K562 (cell line): ENCODE data around the gene CEP68. TPM values are rescaled to one million over a fixed set of nuclear protein-coding genes. Genes with fewer than 3 reads are reported as not detected.

Experiments
- CCNT2 ChIP-seq: IDR thresholded peaks from 2 replicates; pipeline ENCODE4 v1.6.1; 2011; ENCODE audit warnings: borderline replicate concordance, low read depth, mild to moderate bottlenecking, moderate library complexity, mixed read lengths, low read length; ENCODE audit not compliant: insufficient read length; ENCODE audit errors: extremely low read depth
- E2F1 ChIP-seq: sonication (generic); formaldehyde crosslinking; IDR thresholded peaks from 2 replicates; pipeline ENCODE4 v1.8.1; 2023; ENCODE audit warnings: mild to moderate bottlenecking, missing genetic modification reagents, moderate library complexity
- MLLT1 ChIP-seq, 2 experiments: fragments of 450-650 bp; IDR thresholded peaks; 2 replicates each; pipeline ENCODE4 v1.6.1; 2016
- POLR2AphosphoS2 ChIP-seq: IDR thresholded peaks from 2 replicates; pipeline ENCODE4 v1.6.1; 2012; ENCODE audit warnings: low read length, improper control_type of control experiment
- POLR2H ChIP-seq: IDR thresholded peaks from 2 replicates; pipeline ENCODE4 v1.6.1; 2016; ENCODE audit warnings: missing genetic modification characterization, low read depth, mild to moderate bottlenecking, control low read depth, missing compliant biosample characterization, moderate library complexity
- SMARCA5 ChIP-seq: fragments of 450-650 bp; IDR thresholded peaks from 2 replicates; pipeline ENCODE4 v1.6.1; 2016
- SNIP1 ChIP-seq: fragments of 450-650 bp; IDR thresholded peaks from 2 replicates; pipeline ENCODE4 v1.7.1; 2017; ENCODE audit warnings: low read depth, mild to moderate bottlenecking
- THRAP3 ChIP-seq: fragments of 450-650 bp; IDR thresholded peaks from 2 replicates; pipeline ENCODE4 v1.6.1; 2016; ENCODE audit warnings: mild to moderate bottlenecking, inconsistent platforms, borderline replicate concordance
- ZBED1 ChIP-seq: IDR thresholded peaks from 2 replicates; pipeline ENCODE4 v1.6.1; 2014
- ZBTB11 ChIP-seq, 3 experiments: fragments of 200-800 bp in 1 of 3; fragments of 250-450 bp in 1 of 3; fragments of 450-650 bp in 1 of 3; sonication (Bioruptor Pico) in 1 of 3; sonication (Bioruptor generic) in 1 of 3; formaldehyde crosslinking in 1 of 3; IDR thresholded peaks; 2 replicates each; pipeline versions ENCODE4 v1.6.1 to v1.8.0; 2016 to 2022; ENCODE audit warnings: mild to moderate bottlenecking in 2 of 3, missing genetic modification characterization in 2 of 3, missing compliant biosample characterization in 1 of 3, moderate library complexity in 1 of 3
- ZBTB8A ChIP-seq: fragments of 450-650 bp; IDR thresholded peaks from 2 replicates; pipeline ENCODE4 v1.6.1; 2018; ENCODE audit warnings: mild to moderate bottlenecking, moderate library complexity; ENCODE audit not compliant: partially characterized antibody
- ZHX1 ChIP-seq: fragments of 150-350 bp; conservative IDR thresholded peaks from 2 replicates; pipeline ENCODE4 v1.6.1; 2014; ENCODE audit warnings: low read length
- ZNF445 ChIP-seq: fragments of 250-450 bp; sonication (Bioruptor Pico); IDR thresholded peaks from 2 replicates; pipeline ENCODE4 v1.4.0; 2020; ENCODE audit warnings: low read depth, mild to moderate bottlenecking, moderate library complexity
- ZNF449 ChIP-seq: fragments of 250-450 bp; sonication (Bioruptor Pico); IDR thresholded peaks from 2 replicates; pipeline ENCODE4 v1.8.0; 2022; ENCODE audit warnings: moderate library complexity, mild to moderate bottlenecking, inconsistent platforms
- ZNF512 ChIP-seq: IDR thresholded peaks from 2 replicates; pipeline ENCODE4 v1.6.1; 2016; ENCODE audit warnings: missing genetic modification characterization, missing compliant biosample characterization
- polyA plus RNA-seq, 8 experiments: library from polyadenylated mRNA; depleted of rRNA in 4 of 8; stranded (reverse) in 5 of 8; unstranded in 3 of 8; fragments of >200 nt; fragmentation: Nextera tagmentation in 2 of 8; fragmentation: Illumina TruSeq in 1 of 8; extraction: Ambion mirVana in 2 of 8; extraction: Trizol in 1 of 8; gene quantifications; 2 replicates each; pipeline versions ENCODE4 v1.2.1 to v1.2.3, GENCODE V29; 2011 to 2014; ENCODE audit warnings: inconsistent platforms in 1 of 8, missing spikeins in 1 of 8
- total RNA-seq, 7 experiments: library from RNA; depleted of rRNA in 6 of 7; stranded (reverse); fragments of >200 nt in 6 of 7; fragmentation: Illumina TruSeq in 2 of 7; extraction: Trizol in 2 of 7; gene quantifications; 2 replicates each; pipeline versions ENCODE4 v1.2.1 to v1.2.3, GENCODE V29; 2011 to 2021; ENCODE audit warnings: low replicate concordance in 1 of 7

CEP68 gene
- total and polyA plus RNA-seq, 9 of the 15 experiments (the other 6 are each of a cell fraction or from before 2014, with no cell fraction given) = 1.4 to 8.5 (median 5.2) TPM

GRCh38 chr2:65130664-65131175 lies 74.5 kb downstream of the CEP68 start (continued):
- TF ChIP-seq SNIP1 (no peak), POLR2H (tag) (no peak; the same call in 1 of the 2 replicates), ZNF449 (CRISPR knock-in tag) (no peak), ZBED1 (no peak), ZBTB8A (no peak), SMARCA5 (peak; percentile 55; the same call in 1 of the 2 replicates), ZBTB11 (CRISPR knock-in tag; IDR thresholded peaks at IDR 0.05) (no peak), POLR2AphosphoS2 (no peak), MLLT1 (IDR thresholded peaks at IDR 0.05) (peak; percentile 41 to 44; a peak in 1 of 4 replicates), E2F1 (CRISPR knock-in tag) (no peak), THRAP3 (no peak), CCNT2 (no peak), ZHX1 (no peak), ZNF445 (CRISPR knock-in tag) (no peak), ZNF512 (tag) (no peak)
